SK-N-SH (cell line): ENCODE data around the gene TEX9. TPM values are rescaled to one million over a fixed set of nuclear protein-coding genes. Genes with fewer than 3 reads are reported as not detected.
"Not testable (repeated sequence)": the region's sequence is repeated elsewhere in the genome, so short reads cannot be mapped to it uniquely, and the experiment has no call there.

Source experiments
- CTCF ChIA-PET: fragments of 300-600, 350-600 bp; formaldehyde crosslinking; extraction: SDS; loops from one replicate; lab custom pipeline; 2021; lab: Yijun Ruan, JAX
- POLR2A ChIA-PET: fragments of 350-600 bp; sonication (Branson Sonifier 250); formaldehyde crosslinking; extraction: SDS; loops from one replicate; lab custom pipeline; 2020; ENCODE audit warnings: antibody characterized with exemption, inconsistent platforms; lab: Yijun Ruan, JAX
- DNase-seq: peaks from one replicate; pipeline ENCODE4 v3.0.0; 2012
- H2AFZ ChIP-seq: fragments of 200-600 bp; sonication (generic); 2 replicates; pipeline ENCODE4 v1.8.1; 2016; ENCODE audit warnings: antibody characterized with exemption, mild to moderate bottlenecking, low read depth
- H3F3A ChIP-seq: fragments of 200-600 bp; sonication (generic); replicated peaks from 2 replicates; pipeline ENCODE3; 2016; ENCODE audit warnings: antibody characterized with exemption, mild to moderate bottlenecking; ENCODE audit not compliant: insufficient read depth
- H3K27ac ChIP-seq, 2 experiments: fragments of 200-500 bp in 1 of 2; fragments of 200-600 bp in 1 of 2; sonication (Bioruptor generic) in 1 of 2; sonication (generic), shearing (Covaris generic) in 1 of 2; 2 replicates each; pipeline versions ENCODE4 v1.5.1 to v1.6.1; 2014 to 2016; ENCODE audit warnings: low read depth in 2 of 2, inconsistent platforms in 1 of 2, low read length in 1 of 2, mild to moderate bottlenecking in 1 of 2, mixed read lengths in 1 of 2
- H3K27me3 ChIP-seq: fragments of 200-600 bp; sonication (generic), shearing (Covaris generic); 2 replicates; pipeline ENCODE4 v1.6.1; 2016; ENCODE audit warnings: mixed run types; ENCODE audit not compliant: insufficient read depth
- H3K36me3 ChIP-seq, 2 experiments: fragments of 200-500 bp in 1 of 2; fragments of 200-600 bp in 1 of 2; sonication (Bioruptor generic) in 1 of 2; sonication (generic) in 1 of 2; replicated peaks in 1 of 2; 2 replicates each; pipeline versions ENCODE3 to v1.5.1; 2014 to 2016; ENCODE audit warnings: low read length in 1 of 2, mild to moderate bottlenecking in 1 of 2; ENCODE audit not compliant: insufficient read depth in 2 of 2, control insufficient read depth in 1 of 2
- H3K4me1 ChIP-seq, 2 experiments: fragments of 200-500 bp in 1 of 2; fragments of 200-600 bp in 1 of 2; sonication (Bioruptor generic) in 1 of 2; sonication (generic), shearing (Covaris generic) in 1 of 2; 2 replicates each; pipeline versions ENCODE4 v1.5.1 to v1.6.1; 2014 to 2016; ENCODE audit warnings: low read depth in 1 of 2, low read length in 1 of 2, mixed run types in 1 of 2; ENCODE audit not compliant: insufficient read depth in 2 of 2, control insufficient read depth in 1 of 2
- H3K4me2 ChIP-seq: fragments of 200-600 bp; sonication (generic), shearing (Covaris generic); 2 replicates; pipeline ENCODE4 v1.6.1; 2017; ENCODE audit warnings: mixed run types
- H3K4me3 ChIP-seq, 2 experiments: fragments of 200-500 bp in 1 of 2; fragments of 200-600 bp in 1 of 2; sonication (Bioruptor generic) in 1 of 2; sonication (generic), shearing (Covaris generic) in 1 of 2; 2 replicates each; pipeline versions ENCODE4 v1.5.1 to v1.8.1; 2014 to 2016; ENCODE audit warnings: low read depth in 2 of 2, inconsistent platforms in 1 of 2, low read length in 1 of 2, mild to moderate bottlenecking in 1 of 2, mixed read lengths in 1 of 2, moderate library complexity in 1 of 2
- H3K79me2 ChIP-seq: fragments of 200-600 bp; sonication (generic); 2 replicates; pipeline ENCODE4 v1.8.1; 2017; ENCODE audit warnings: mild to moderate bottlenecking; ENCODE audit not compliant: insufficient read depth
- H3K9ac ChIP-seq: fragments of 200-600 bp; sonication (generic); 2 replicates; pipeline ENCODE4 v1.6.1; 2017; ENCODE audit warnings: mixed run types
- H3K9me2 ChIP-seq: fragments of 200-600 bp; sonication (generic); 2 replicates; pipeline ENCODE4 v1.6.1; 2017; ENCODE audit warnings: mixed run types
- H3K9me3 ChIP-seq: fragments of 200-600 bp; sonication (generic); 2 replicates; pipeline ENCODE4 v1.6.1; 2017; ENCODE audit warnings: mixed run types, mild to moderate bottlenecking, moderate library complexity
- H4K20me1 ChIP-seq: fragments of 200-600 bp; sonication (generic); 2 replicates; pipeline ENCODE4 v1.6.1; 2017; ENCODE audit warnings: mild to moderate bottlenecking, mixed run types; ENCODE audit not compliant: insufficient read depth
- ELF1 ChIP-seq: IDR thresholded peaks from 2 replicates; pipeline ENCODE4 v1.4.0; 2012
- EZH2phosphoT487 ChIP-seq: fragments of 200-600 bp; sonication (generic); IDR thresholded peaks from 2 replicates; pipeline ENCODE4 v1.6.1; 2017; ENCODE audit warnings: low read depth, mixed run types, mild to moderate bottlenecking, antibody characterized with exemption, moderate library complexity, borderline replicate concordance
- FOXJ3 ChIP-seq: sonication (generic); formaldehyde crosslinking; IDR thresholded peaks from 2 replicates; pipeline ENCODE4 v1.5.1; 2020; ENCODE audit warnings: mild to moderate bottlenecking, missing genetic modification reagents
- FOXM1 ChIP-seq: IDR thresholded peaks from 2 replicates; pipeline ENCODE4 v1.4.0; 2012; ENCODE audit warnings: low read depth, mild to moderate bottlenecking
- MXI1 ChIP-seq: IDR thresholded peaks from 2 replicates; pipeline ENCODE4 v1.6.1; 2012; ENCODE audit warnings: mild to moderate bottlenecking, low read depth, low read length, improper control_type of control experiment
- NFIC ChIP-seq: IDR thresholded peaks from 2 replicates; pipeline ENCODE4 v1.4.0; 2012; ENCODE audit warnings: borderline replicate concordance
- PBX3 ChIP-seq: IDR thresholded peaks from 2 replicates; pipeline ENCODE4; 2012
- RCOR1 ChIP-seq: fragments of 150-350 bp; IDR thresholded peaks from 2 replicates; pipeline ENCODE4 v1.6.1; 2017; ENCODE audit warnings: antibody characterized with exemption, low read length
- SMC3 ChIP-seq: IDR thresholded peaks from 2 replicates; pipeline ENCODE4 v1.6.1; 2012; ENCODE audit warnings: low read depth, low read length, improper control_type of control experiment
- TAF1 ChIP-seq: IDR thresholded peaks from 2 replicates; pipeline ENCODE4 v1.6.1; 2012; ENCODE audit warnings: low read depth, mild to moderate bottlenecking, low read length, moderate library complexity, borderline replicate concordance
- TEAD4 ChIP-seq: IDR thresholded peaks from 2 replicates; pipeline ENCODE4 v1.4.0; 2012; ENCODE audit warnings: mild to moderate bottlenecking, borderline replicate concordance; ENCODE audit not compliant: insufficient read depth
- WGBS: methylation state at CpG from one replicate; pipeline ENCODE4 v1.1.6; 2017; ENCODE audit warnings: low lambda C conversion rate; 5-methylcytosine and 5-hydroxymethylcytosine counted together
- polyA plus RNA-seq, 3 experiments: library from polyadenylated mRNA; depleted of rRNA; stranded (reverse); fragments of >200 nt; gene quantifications; 2 replicates each; pipeline ENCODE4 v1.2.3, GENCODE V29; 2012
- TF ChIP-seq, protein P1 (sequence below): IDR thresholded peaks from 2 replicates; pipeline ENCODE4 v1.6.1; 2012; ENCODE audit warnings: mild to moderate bottlenecking, low read depth, low read length, moderate library complexity
- TF ChIP-seq, protein P2 (sequence below): fragments of 200-600 bp; sonication (generic); IDR thresholded peaks from 2 replicates; pipeline ENCODE4 v1.6.1; 2017; ENCODE audit warnings: antibody characterized with exemption, mild to moderate bottlenecking, moderate library complexity
- TF ChIP-seq, protein P3 (sequence below): IDR thresholded peaks from 2 replicates; pipeline ENCODE4 v1.4.0; 2012; ENCODE audit warnings: low read depth

The TEX9 gene
- polyA plus RNA-seq, 1 of the 3 experiments (the other 2 are of a cell fraction) = 1.9 TPM

GRCh38 chr15:56394909-56395308 lies 29.7 kb downstream of the TEX9 start:
- H3K36me3 ChIP-seq = no peaks in the 10 kb centered on the region
- TF ChIP-seq, protein P1, sequence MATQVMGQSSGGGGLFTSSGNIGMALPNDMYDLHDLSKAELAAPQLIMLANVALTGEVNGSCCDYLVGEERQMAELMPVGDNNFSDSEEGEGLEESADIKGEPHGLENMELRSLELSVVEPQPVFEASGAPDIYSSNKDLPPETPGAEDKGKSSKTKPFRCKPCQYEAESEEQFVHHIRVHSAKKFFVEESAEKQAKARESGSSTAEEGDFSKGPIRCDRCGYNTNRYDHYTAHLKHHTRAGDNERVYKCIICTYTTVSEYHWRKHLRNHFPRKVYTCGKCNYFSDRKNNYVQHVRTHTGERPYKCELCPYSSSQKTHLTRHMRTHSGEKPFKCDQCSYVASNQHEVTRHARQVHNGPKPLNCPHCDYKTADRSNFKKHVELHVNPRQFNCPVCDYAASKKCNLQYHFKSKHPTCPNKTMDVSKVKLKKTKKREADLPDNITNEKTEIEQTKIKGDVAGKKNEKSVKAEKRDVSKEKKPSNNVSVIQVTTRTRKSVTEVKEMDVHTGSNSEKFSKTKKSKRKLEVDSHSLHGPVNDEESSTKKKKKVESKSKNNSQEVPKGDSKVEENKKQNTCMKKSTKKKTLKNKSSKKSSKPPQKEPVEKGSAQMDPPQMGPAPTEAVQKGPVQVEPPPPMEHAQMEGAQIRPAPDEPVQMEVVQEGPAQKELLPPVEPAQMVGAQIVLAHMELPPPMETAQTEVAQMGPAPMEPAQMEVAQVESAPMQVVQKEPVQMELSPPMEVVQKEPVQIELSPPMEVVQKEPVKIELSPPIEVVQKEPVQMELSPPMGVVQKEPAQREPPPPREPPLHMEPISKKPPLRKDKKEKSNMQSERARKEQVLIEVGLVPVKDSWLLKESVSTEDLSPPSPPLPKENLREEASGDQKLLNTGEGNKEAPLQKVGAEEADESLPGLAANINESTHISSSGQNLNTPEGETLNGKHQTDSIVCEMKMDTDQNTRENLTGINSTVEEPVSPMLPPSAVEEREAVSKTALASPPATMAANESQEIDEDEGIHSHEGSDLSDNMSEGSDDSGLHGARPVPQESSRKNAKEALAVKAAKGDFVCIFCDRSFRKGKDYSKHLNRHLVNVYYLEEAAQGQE = no peak
- TF ChIP-seq RCOR1 (no peak), FOXM1 (no peak), EZH2phosphoT487 (no peak), PBX3 (no peak), TEAD4 (no peak), FOXJ3 (no peak), SMC3 (no peak), NFIC (no peak), ELF1 (no peak), MXI1 (no peak), TAF1 (no peak)
- TF ChIP-seq, protein P2, sequence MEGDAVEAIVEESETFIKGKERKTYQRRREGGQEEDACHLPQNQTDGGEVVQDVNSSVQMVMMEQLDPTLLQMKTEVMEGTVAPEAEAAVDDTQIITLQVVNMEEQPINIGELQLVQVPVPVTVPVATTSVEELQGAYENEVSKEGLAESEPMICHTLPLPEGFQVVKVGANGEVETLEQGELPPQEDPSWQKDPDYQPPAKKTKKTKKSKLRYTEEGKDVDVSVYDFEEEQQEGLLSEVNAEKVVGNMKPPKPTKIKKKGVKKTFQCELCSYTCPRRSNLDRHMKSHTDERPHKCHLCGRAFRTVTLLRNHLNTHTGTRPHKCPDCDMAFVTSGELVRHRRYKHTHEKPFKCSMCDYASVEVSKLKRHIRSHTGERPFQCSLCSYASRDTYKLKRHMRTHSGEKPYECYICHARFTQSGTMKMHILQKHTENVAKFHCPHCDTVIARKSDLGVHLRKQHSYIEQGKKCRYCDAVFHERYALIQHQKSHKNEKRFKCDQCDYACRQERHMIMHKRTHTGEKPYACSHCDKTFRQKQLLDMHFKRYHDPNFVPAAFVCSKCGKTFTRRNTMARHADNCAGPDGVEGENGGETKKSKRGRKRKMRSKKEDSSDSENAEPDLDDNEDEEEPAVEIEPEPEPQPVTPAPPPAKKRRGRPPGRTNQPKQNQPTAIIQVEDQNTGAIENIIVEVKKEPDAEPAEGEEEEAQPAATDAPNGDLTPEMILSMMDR = no peak
- TF ChIP-seq, protein P3, sequence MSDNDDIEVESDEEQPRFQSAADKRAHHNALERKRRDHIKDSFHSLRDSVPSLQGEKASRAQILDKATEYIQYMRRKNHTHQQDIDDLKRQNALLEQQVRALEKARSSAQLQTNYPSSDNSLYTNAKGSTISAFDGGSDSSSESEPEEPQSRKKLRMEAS = no peak
- POLR2A ChIA-PET = no interaction called here
- no peaks in the 10 kb centered on the region for H3K9me3 ChIP-seq
- CTCF ChIA-PET = interaction anchor here (0.6 to 1.7 kb wide), 2 partner anchors 10 to 43 kb away, joined by 3 to 4 read pairs; no protein-coding TSS in a partner anchor
- H2AFZ ChIP-seq = no peak overlapping the region
- H3K27ac ChIP-seq = no peak overlapping the region
- no peaks in the 10 kb centered on the region for H3F3A ChIP-seq
- no peaks in the 10 kb centered on the region for H3K27me3 ChIP-seq
- DNase-seq = no peak
- 85% methylated on average over 1 of the region's 1 CpG for WGBS
- H3K4me1 ChIP-seq = no peaks in the 10 kb centered on the region
- no peaks in the 10 kb centered on the region for H3K9me2 ChIP-seq
- H3K9ac ChIP-seq = no peak overlapping the region
- no peaks in the 10 kb centered on the region for H4K20me1 ChIP-seq
- H3K79me2 ChIP-seq = no peaks in the 10 kb centered on the region
- no peak overlapping the region for H3K4me2 ChIP-seq
- no peak overlapping the region for H3K4me3 ChIP-seq

- H3K4me3 ChIP-seq, DNase-seq, H2AFZ ChIP-seq, H3K36me3 ChIP-seq, H3F3A ChIP-seq, H3K9me2 ChIP-seq, H3K79me2 ChIP-seq, H4K20me1 ChIP-seq, H3K4me1 ChIP-seq, POLR2A ChIA-PET, H3K4me2 ChIP-seq, CTCF ChIA-PET, H3K9me3 ChIP-seq, H3K27ac ChIP-seq, H3K9ac ChIP-seq, H3K27me3 ChIP-seq: not testable (repeated sequence)
- 100% methylated on average over 3 of the region's 3 CpGs for WGBS
Observed at GRCh38 chr15:56397325-56397724, 32.1 kb downstream of the TEX9 start.

GRCh38 chr15:56399209-56399608 lies 34.0 kb downstream of the TEX9 start:
- H3K9me2 ChIP-seq, H3K4me2 ChIP-seq, H3K79me2 ChIP-seq, H3K9me3 ChIP-seq, H3F3A ChIP-seq, H3K27me3 ChIP-seq, H3K9ac ChIP-seq, H2AFZ ChIP-seq, DNase-seq, H3K27ac ChIP-seq, CTCF ChIA-PET, POLR2A ChIA-PET, H3K36me3 ChIP-seq, H4K20me1 ChIP-seq, H3K4me3 ChIP-seq, H3K4me1 ChIP-seq: not testable (repeated sequence)
- 97% methylated on average over 9 of the region's 11 CpGs for WGBS
